NOMO-1 (cell line): ENCODE measurements around the gene RPL3.

Experiments
- DNase-seq, 2 experiments: peaks; one replicate each; lab custom pipeline; 2025; ENCODE audit not compliant: unreplicated experiment in 2 of 2; lab: John Stamatoyannopoulos, UW

The RPL3 gene

DNA sequence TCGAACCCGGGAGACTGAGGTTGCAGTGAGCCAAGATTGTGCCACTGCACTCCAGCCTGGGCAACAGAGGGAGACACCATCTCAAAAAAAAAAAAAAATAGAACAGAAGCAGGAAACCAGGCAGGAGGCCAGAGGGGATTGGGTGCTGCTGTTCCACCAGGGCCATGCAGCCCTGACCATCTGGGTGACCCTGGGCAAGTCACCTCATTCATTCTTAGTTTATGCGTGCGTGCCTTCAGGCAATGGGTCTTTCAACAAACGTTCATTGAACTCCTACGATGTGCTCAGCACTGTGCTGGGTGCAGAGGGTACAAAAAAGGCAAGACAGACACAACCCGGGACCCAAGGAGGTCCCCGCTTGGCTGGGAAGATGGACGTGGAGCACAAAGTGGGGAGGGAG lies 18.3 kb downstream of the RPL3 start:
- no peak for DNase-seq

- peak; percentile 49 to 65 for DNase-seq
Measured at GRCh38 chr22:39300186-39300830, 19.1 kb downstream of the RPL3 start.

- DNase-seq = peak in 1 of 2 experiments; percentile 48
Measured at GRCh38 chr22:39299829-39300178, 19.6 kb downstream of the RPL3 start.

DNA sequence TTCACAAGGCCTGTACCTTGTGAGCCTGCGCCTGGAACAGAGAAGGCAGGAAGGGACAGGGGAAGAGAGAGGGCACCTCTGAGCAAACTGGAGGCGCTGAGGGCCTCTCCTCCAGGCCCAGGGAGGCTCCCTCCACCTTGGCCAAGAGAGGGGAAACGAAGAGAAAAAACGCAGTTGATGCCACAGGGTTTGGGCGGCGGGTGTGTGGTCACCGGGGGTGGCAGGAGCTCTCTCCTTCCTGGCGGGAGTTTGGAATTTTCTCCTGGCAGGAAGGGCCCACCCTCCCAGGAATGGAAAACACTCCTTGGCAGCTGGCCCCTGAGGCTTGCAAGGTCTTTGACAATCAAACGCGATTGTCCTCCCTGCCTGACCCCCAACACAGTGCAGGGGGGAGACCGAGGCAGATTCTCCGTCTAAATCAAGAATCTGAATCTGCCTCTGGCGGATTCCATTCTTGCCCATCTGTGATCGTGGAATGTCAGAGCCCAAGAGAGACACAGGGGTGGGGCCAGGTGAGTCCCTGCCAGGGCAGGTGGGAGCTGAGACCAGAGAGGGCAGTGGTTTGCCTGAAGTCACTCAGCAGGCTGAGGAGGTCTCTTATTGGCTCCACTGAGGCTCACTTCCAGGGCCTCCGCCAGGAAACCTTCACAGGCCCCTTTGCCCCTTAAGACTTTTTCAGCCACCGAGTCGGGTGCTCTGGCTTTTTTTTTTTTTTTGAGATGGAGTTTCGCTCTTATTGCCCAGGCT lies 21.0 kb downstream of the RPL3 start:
- no peak for DNase-seq

DNA sequence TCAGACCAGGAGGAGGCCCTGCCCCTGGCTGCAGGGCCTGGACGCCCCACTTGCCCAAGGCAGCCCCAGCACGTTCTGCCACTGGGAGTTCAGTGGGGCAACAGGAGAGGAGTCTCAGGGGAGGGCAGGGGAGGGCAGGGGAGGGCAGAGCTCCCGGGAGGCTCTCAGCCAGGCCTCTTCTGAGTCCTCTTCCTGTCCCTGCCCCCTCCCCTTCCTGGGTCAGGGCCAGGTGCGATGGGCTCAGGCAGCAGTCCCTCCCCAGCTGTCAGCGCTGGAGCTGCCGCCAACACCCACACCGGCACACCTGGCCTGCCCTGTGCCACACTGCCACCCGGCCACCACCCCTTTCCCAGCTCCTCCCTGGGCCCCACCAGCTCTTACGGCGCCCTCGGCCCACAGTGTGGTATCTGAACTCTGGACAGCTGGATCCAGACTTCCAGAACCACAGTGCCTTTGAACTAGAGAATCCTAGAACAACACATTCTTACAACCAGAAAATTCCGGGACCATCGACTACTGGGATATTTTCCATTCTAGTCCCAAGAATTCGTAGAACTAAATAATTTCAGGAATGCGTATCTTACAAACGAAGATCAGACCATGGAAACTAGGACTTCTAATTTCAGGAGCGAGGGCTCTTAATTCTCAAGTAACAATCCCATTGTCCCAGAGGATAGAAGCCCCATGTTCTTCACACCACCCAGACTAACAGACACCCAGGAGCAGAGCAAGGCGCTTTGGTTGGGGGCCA lies 21.8 kb downstream of the RPL3 start:
- DNase-seq = no peak

DNA sequence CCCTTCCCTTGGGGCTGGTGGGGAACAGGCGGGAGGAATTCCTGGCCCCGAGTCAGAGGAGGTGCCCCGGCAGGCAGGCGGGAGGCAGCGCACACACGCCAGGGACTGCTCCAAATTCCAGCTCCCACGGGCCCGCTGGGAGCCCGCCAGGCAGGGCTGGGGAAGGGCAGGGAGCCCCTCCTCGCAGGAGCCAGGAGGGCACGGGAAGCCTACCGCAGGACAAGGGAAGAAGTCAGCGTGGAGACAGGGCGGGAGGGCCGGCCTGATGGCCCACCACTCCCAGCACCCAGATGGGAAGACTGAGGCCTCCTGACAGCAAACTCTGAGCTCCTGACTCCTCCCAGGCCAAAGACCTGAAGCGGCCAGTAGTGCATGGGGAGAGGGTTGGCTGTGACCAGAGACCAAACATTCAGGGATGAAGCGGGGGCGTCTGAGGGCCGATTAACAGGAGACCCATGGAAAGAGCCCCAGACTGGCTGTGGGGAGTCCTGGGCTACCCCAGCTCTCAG lies 22.4 kb downstream of the RPL3 start:
- no peak for DNase-seq

- DNase-seq = no peak
Measured at GRCh38 chr22:39296535-39296934, 22.9 kb downstream of the RPL3 start.

- DNase-seq = no peak
Measured at GRCh38 chr22:39294571-39295468, 24.6 kb downstream of the RPL3 start.

DNA sequence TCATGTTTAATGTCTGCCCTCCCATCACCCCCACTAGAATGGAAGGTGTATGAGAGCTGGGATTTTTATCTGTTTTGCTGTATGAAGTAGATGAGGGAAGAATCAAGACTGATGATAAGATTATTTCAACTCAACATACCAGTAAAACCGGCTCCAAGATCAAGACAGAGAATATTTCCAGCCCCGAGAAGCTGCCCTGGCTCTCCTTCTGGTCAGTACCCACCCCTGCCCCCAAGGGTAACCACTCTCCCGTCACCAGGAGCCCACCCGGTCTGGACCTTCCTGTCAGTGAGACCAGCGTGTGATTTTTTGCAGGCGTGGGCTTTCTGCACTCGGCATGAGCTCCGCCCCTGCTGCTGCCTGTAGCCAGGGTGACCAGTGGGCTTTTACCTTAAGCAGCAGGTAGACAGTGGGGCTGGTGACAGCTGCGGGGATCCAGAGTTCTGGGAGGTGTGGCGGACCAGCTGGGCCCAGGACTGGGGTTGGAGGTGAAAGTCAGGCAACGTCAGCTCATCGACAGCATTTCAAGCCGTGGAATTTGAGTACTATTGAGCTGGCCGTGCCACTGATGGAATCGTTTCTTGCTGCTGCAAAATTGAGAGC lies 25.6 kb downstream of the RPL3 start:
- no peak for DNase-seq

DNA sequence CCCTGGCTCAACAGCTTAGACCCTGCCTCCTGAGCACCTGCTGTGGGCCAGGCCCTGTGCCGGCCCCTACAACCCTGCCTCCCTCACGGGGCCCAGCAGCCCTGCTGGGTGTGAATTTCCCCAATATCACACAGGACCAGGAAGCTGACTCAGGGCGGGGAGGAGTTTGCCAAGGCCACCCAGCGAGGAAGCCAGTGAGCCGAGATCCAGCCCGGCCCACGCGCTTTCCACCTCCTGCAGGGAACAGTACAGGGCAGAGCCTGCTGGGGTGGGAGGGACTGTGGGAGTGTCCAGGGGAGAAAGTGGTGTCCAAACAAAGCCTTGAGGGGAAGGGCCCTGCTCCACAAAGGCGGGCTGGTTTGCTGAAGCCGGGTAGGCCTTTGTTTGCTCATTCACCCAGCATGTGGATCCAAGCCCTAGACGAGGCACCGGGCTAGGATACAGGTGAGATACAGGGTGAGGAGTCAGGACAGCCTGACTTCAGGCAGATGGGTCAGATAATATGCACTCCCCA lies 26.8 kb downstream of the RPL3 start:
- DNase-seq = peak; percentile 79 to 87

DNA sequence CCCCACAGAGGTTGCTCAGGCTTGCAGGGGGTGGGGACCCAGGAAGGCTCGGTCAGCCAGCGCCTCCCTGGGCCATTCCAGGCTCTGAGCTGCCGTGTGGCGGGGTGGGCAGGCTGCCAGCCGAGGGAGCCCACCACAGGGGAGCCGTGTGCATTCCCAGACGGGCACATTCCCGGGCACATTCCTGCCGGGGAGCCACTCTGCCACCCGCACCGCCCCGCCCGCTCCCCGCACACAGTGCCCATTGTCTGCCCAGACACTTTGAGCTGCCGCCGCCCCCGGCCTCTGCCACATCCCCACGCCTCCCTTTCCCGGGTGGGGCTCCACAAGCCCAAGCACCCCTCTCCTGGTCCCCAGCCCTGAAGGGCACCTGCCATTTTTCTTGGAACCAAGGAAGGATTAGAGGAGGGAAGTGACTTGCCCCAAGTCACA lies 27.4 kb downstream of the RPL3 start:
- DNase-seq = no peak

GRCh38 chr22:39291523-39291922 lies 27.9 kb downstream of the RPL3 start:
- DNase-seq = no peak

DNA sequence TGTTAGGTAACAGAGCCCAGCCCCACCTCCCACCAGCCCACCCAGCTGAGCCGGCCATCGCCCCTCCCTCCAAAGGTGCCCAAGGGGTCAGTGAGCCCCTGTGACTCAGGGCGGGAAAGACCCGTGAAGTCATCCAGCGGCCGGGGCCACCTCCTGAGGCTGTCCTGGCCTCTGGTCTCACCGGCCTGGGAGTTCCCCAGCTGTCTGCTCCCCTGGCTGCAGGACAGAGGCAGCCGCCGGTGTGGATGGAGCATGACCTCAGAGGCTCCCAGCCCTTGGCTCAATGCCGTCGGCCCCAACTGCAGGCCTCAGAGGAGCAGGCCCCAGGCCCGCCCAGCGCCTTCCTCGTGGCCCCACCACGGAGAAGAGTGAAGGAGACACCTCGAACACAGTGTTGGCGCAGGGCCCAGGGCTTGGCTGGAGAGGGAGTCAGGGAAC lies 28.7 kb downstream of the RPL3 start:
- DNase-seq = no peak

- DNase-seq = no peak
Measured at GRCh38 chr22:39289975-39290720, 29.3 kb downstream of the RPL3 start.

GRCh38 chr22:39289533-39289932 lies 29.9 kb downstream of the RPL3 start:
- DNase-seq = no peak

GRCh38 chr22:39288135-39288898 lies 31.1 kb downstream of the RPL3 start:
- no peak for DNase-seq

DNA sequence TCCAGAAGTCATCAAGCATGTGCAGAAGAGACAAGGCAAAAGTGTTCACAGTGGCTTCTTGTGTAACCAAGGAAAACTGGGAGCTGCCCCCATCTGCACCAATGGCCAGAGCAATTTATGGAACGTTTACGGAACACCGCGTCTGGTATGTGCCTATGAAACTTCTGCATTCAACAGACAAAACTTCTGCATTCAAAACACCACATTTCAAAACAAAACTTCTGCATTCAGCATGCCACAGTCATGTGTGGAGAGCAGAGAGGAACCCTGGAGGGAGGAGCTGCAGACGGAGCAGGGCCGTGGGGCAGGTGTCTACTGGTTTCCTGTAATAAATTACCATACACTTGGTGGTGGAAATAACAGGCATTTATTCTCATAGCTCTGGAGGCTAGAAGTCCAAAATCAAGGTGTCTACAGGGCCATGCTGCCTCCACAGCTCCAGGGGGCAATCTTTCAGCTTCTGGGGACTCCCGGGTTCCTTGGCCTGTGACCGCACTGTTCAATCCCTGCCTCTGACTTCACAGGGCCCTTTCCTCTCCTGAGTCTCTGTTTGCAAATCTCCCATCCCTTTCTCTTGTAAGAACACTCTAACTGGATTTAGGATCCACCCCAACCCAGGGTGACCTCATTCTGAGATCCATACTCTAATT lies 32.2 kb downstream of the RPL3 start:
- peak; percentile 82 to 89 for DNase-seq

- DNase-seq = no peak
Measured at GRCh38 chr22:39284983-39285382, 34.4 kb downstream of the RPL3 start.
